CD8-positive, alpha-beta memory T cell (primary cell): ENCODE results near the gene CPT2. TPM values are rescaled to one million over a fixed set of nuclear protein-coding genes. Genes with fewer than 3 reads are reported as not detected.
A peak's percentile ranks its signal among the peaks of the same experiment; 100 is the strongest.
"Not testable (repeated sequence)": the region's sequence is repeated elsewhere in the genome, so short reads cannot be mapped to it uniquely, and the experiment has no call there.

ENCODE experiments used
- CTCF ChIA-PET: fragments of 350-600 bp; sonication (Branson Sonifier 250); formaldehyde crosslinking; loops from one replicate; lab custom pipeline; 2021; ENCODE audit warnings: antibody characterized with exemption; lab: Charles Lee
- POLR2A ChIA-PET: fragments of 350-600 bp; sonication (Branson Sonifier 250); formaldehyde crosslinking; loops from one replicate; lab custom pipeline; 2021; ENCODE audit warnings: antibody characterized with exemption; lab: Charles Lee
- DNase-seq, 5 donors: peaks; one replicate each; pipeline versions ENCODE4 v3.0.0 to v3.0.0-alpha.2; 2020 to 2022; ENCODE audit warnings: mixed read lengths in 1 of 5
- H3K27ac ChIP-seq: one replicate; pipeline ENCODE4 v1.7.0; 2013; ENCODE audit warnings: low read depth, mild to moderate bottlenecking, low read length, moderate library complexity
- H3K27me3 ChIP-seq: 2 replicates; pipeline ENCODE4 v1.7.0; 2013; ENCODE audit warnings: low read length, mild to moderate bottlenecking; ENCODE audit not compliant: insufficient read depth, poor library complexity, severe bottlenecking
- H3K36me3 ChIP-seq: 2 replicates; pipeline ENCODE4 v1.7.0; 2013; ENCODE audit warnings: mild to moderate bottlenecking, low read length, moderate library complexity; ENCODE audit not compliant: insufficient read depth
- H3K4me1 ChIP-seq: 2 replicates; pipeline ENCODE4 v1.7.0; 2013; ENCODE audit warnings: mild to moderate bottlenecking, low read length, moderate library complexity; ENCODE audit not compliant: insufficient read depth
- H3K4me3 ChIP-seq: 2 replicates; pipeline ENCODE4 v1.7.0; 2013; ENCODE audit warnings: mild to moderate bottlenecking, low read length
- H3K9me3 ChIP-seq: 2 replicates; pipeline ENCODE4 v1.7.0; 2013; ENCODE audit warnings: mild to moderate bottlenecking, low read length
- H3K27ac Mint-ChIP-seq, 8 donors: one replicate each; pipeline ENCODE4 v1.8.0; 2020 to 2021; ENCODE audit warnings: mixed read lengths in 8 of 8, mild to moderate bottlenecking in 6 of 8, inconsistent platforms in 3 of 8, moderate library complexity in 3 of 8
- H3K27me3 Mint-ChIP-seq, 2 donors: one replicate each; pipeline ENCODE4 v1.8.0; 2020 to 2021; ENCODE audit warnings: mixed read lengths in 2 of 2, mild to moderate bottlenecking in 1 of 2, moderate library complexity in 1 of 2
- H3K36me3 Mint-ChIP-seq, 3 donors: one replicate each; pipeline ENCODE4 v1.8.0; 2020 to 2021; ENCODE audit warnings: mixed read lengths in 3 of 3, inconsistent platforms in 1 of 3, mild to moderate bottlenecking in 1 of 3
- H3K4me1 Mint-ChIP-seq, 3 donors: one replicate each; pipeline ENCODE4 v1.8.0; 2020 to 2021; ENCODE audit warnings: mixed read lengths in 3 of 3, inconsistent platforms in 1 of 3, mild to moderate bottlenecking in 1 of 3
- H3K4me3 Mint-ChIP-seq, 7 donors: one replicate each; pipeline ENCODE4 v1.8.0; 2020 to 2021; ENCODE audit warnings: mixed read lengths in 7 of 7, mild to moderate bottlenecking in 6 of 7, moderate library complexity in 4 of 7, inconsistent platforms in 2 of 7
- H3K9me3 Mint-ChIP-seq, 5 donors: one replicate each; pipeline ENCODE4 v1.8.0; 2020 to 2022; ENCODE audit warnings: mixed read lengths in 5 of 5, mild to moderate bottlenecking in 3 of 5, moderate library complexity in 2 of 5, inconsistent platforms in 1 of 5
- polyA plus RNA-seq: library from polyadenylated mRNA; unstranded; fragments of 300-500 nt; fragmentation: Illumina TruSeq; gene quantifications from one replicate; pipeline ENCODE4 v1.2.3, GENCODE V29; 2021
- total RNA-seq, 2 experiments: library from RNA; stranded (reverse); gene quantifications; one replicate each; pipeline ENCODE4 v1.2.3, GENCODE V29; 2021

The CPT2 gene
- total and polyA plus RNA-seq, 3 experiments from 2014 or later: 19.4 to 21.4 (median 20.5) TPM

DNA sequence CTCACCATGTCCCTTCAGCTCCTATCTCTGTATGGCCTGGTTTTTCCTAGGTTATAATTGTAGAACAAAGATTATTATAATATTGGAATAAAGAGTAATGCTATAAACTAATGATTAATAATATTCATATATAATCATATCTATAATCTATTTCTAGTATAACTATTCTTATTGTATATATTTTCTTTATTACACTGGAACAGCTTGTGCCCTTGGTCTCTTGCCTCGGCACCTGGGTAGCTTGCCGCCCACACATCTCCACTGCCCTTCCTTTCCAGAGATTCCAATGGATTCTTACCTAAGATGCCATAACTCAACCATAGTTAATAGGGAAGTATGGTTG is 10.7 kb upstream of the CPT2 start:
- H3K4me1 ChIP-seq, H3K9me3 Mint-ChIP-seq, H3K9me3 ChIP-seq, H3K4me3 ChIP-seq, DNase-seq, H3K27me3 ChIP-seq, H3K27ac ChIP-seq, H3K36me3 ChIP-seq, H3K36me3 Mint-ChIP-seq, H3K4me3 Mint-ChIP-seq, H3K4me1 Mint-ChIP-seq: not testable (repeated sequence)
- CTCF ChIA-PET: interaction anchor here (1.6 to 4.4 kb wide), 2 partner anchors 9 to 16 kb away, joined by 3 to 18 read pairs; partner anchors contain the start of gene CPT2
- POLR2A ChIA-PET: interaction anchor here (0.6 kb wide), 1 partner anchor 845 kb away, joined by 4 read pairs; no protein-coding TSS in a partner anchor
- peak overlapping the region in 1 of 8 donors; percentile 44 for H3K27ac Mint-ChIP-seq
- H3K27me3 Mint-ChIP-seq: peaks cover 0 to 23% of the 10 kb centered on the region in 2 donors

DNA sequence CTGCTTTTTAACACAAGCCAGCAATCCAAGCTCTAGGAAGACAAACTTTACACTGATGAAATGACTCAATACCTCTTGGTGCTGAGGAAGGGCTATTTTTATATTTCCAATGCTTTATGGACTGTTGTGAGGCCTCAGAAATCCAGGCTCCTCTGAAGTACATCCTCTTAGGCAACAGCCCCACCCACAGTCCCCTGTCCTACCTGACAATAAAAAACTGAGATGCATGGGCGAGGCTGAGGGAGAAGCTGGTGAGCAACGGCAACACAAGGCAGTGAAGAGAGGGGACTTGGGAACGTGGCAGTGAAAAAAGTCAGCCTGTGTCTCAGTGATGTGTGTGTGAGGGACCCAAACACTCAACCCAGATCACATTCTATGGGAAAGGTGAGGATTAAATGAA is 10.1 kb upstream of the CPT2 start:
- no peaks in the 10 kb centered on the region for H3K36me3 Mint-ChIP-seq
- H3K27me3 Mint-ChIP-seq: peaks cover 0 to 20% of the 10 kb centered on the region in 2 donors
- H3K27ac ChIP-seq: no peak overlapping the region
- ChIA-PET CTCF (interaction anchor here (1.6 to 4.4 kb wide), 2 partner anchors 9 to 15 kb away, joined by 3 to 18 read pairs; partner anchors contain the start of gene CPT2), POLR2A (no interaction called here)
- no peaks in the 10 kb centered on the region for H3K36me3 ChIP-seq
- no peaks in the 10 kb centered on the region for H3K27me3 ChIP-seq
- no peak overlapping the region for H3K4me3 Mint-ChIP-seq
- no peaks in the 10 kb centered on the region for H3K9me3 Mint-ChIP-seq
- H3K27ac Mint-ChIP-seq: no peak overlapping the region
- no peak overlapping the region for H3K4me3 ChIP-seq
- DNase-seq: no peak
- H3K9me3 ChIP-seq: no peaks in the 10 kb centered on the region
- no peaks in the 10 kb centered on the region for H3K4me1 Mint-ChIP-seq
- no peaks in the 10 kb centered on the region for H3K4me1 ChIP-seq

DNA sequence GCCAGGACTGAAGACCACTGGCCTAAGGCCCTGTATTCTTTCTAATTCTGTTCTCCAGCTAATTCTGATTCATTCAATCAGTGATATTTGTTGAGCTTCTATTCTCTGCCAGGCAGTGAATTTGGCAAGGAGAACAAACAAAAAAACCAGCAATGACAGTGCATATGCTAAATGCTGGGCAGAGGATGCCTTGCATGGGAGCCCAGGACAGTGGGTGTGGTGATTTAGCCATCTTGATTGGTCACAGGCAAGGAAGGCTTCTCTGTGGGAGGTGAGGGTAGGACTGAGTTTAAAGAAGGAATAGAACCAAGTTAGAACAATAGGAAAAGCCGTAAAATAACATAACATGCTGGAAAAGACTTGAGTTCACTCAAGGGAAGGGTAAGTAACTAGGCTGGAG is 9.2 kb upstream of the CPT2 start:
- CTCF ChIA-PET: interaction anchor here (4.4 kb wide), 1 partner anchor 8 kb away, joined by 18 read pairs; the partner anchor contains the start of gene CPT2

DNA sequence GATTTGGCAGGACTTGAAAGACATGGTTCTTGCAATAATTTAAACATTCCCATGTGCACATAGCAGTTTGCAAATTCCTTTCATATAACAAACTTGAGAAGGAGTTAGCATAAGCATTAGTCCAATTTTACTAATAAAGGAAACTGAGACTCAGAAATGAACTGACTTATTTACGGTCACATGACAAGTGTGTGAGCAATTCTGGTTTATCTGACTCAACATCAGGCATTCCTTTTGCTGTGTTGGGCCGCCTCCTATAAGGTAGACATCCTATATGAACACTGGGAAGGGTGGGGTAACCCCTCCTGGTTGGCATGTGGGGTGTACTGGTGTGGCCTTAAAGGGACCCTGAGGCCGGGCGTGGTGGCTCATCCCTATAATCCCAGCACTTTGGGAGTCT is 8.5 kb upstream of the CPT2 start:
- Histone ChIP-seq H3K27ac (no peak overlapping the region), H3K36me3 (no peaks in the 10 kb centered on the region), H3K4me3 (no peak overlapping the region), H3K27me3 (no peaks in the 10 kb centered on the region), H3K9me3 (no peaks in the 10 kb centered on the region), H3K4me1 (no peaks in the 10 kb centered on the region)
- no peak overlapping the region for H3K27ac Mint-ChIP-seq
- no peak overlapping the region for H3K4me3 Mint-ChIP-seq
- no peak for DNase-seq
- H3K9me3 Mint-ChIP-seq: no peaks in the 10 kb centered on the region
- H3K36me3 Mint-ChIP-seq: no peaks in the 10 kb centered on the region
- no peaks in the 10 kb centered on the region for H3K4me1 Mint-ChIP-seq
- CTCF ChIA-PET: no interaction called here
- H3K27me3 Mint-ChIP-seq: peaks cover 0 to 20% of the 10 kb centered on the region in 2 donors
- POLR2A ChIA-PET: no interaction called here

More for the DNA sequence above, 9.2 kb upstream of the CPT2 start:
- POLR2A ChIA-PET: no interaction called here
- Histone ChIP-seq H3K9me3 (no peaks in the 10 kb centered on the region), H3K36me3 (no peaks in the 10 kb centered on the region), H3K4me1 (no peaks in the 10 kb centered on the region), H3K27me3 (no peaks in the 10 kb centered on the region), H3K27ac (no peak overlapping the region), H3K4me3 (no peak overlapping the region)
- Mint-ChIP-seq H3K4me1 (no peaks in the 10 kb centered on the region), H3K4me3 (no peak overlapping the region), H3K27me3 (peaks cover 0 to 20% of the 10 kb centered on the region in 2 donors), H3K27ac (peak overlapping the region in 1 of 8 donors; percentile 44), H3K36me3 (no peaks in the 10 kb centered on the region), H3K9me3 (no peaks in the 10 kb centered on the region)
- no peak for DNase-seq

DNA sequence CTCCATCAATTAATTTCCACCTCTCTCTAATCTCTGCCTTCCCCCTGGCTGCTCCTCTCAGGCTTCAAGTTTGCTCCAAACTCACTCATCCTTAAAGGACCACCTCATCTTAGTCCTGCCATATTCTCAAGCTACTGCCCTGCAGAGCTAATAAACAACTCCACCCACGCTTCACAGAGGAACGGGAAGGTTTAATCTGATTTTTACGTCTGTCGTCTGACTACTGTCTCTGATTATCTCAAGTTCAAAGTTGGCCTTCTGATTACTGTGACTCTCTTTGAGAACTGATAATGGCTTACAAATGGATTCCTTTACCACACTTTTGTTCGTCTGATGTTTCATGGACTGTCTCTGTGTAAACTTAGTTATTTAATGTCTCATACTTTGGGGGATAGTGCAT is 7.6 kb upstream of the CPT2 start:
- Mint-ChIP-seq H3K4me3 (no peak overlapping the region), H3K27ac (no peak overlapping the region), H3K4me1 (no peaks in the 10 kb centered on the region), H3K27me3 (peaks cover 0 to 20% of the 10 kb centered on the region in 2 donors), H3K9me3 (no peaks in the 10 kb centered on the region), H3K36me3 (no peaks in the 10 kb centered on the region)
- DNase-seq: no peak
- Histone ChIP-seq H3K36me3 (no peaks in the 10 kb centered on the region), H3K4me1 (no peaks in the 10 kb centered on the region), H3K9me3 (no peaks in the 10 kb centered on the region), H3K27me3 (no peaks in the 10 kb centered on the region), H3K27ac (no peak overlapping the region), H3K4me3 (no peak overlapping the region)
- CTCF ChIA-PET: no interaction called here
- POLR2A ChIA-PET: no interaction called here

DNA sequence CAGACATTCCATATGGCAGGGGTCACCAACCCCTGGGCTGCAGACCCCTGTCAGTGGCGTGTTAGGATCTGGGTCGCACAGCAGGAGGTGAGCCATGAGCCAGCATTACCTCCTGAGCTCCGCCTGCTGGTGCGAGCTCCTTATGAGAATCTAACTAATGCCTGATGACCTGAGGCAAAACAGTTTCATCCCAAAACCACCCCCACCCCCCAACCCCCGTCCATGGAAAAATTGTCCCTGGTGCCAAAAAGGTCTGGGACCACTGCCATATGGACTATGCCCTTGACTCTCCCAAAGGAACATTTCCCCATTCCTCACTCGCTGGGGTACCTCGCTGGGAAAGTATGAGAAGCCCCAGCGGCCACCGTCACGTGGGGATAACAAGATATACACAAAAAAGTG is 6.4 kb upstream of the CPT2 start:
- ChIA-PET CTCF (interaction anchor here (0.9 kb wide), 1 partner anchor 9 kb away, joined by 4 read pairs; no protein-coding TSS in a partner anchor), POLR2A (no interaction called here)
- H3K4me3 Mint-ChIP-seq: no peak overlapping the region
- Histone ChIP-seq H3K4me3 (no peak overlapping the region), H3K27ac (no peak overlapping the region), H3K27me3 (no peaks in the 10 kb centered on the region), H3K9me3 (no peaks in the 10 kb centered on the region), H3K36me3 (no peaks in the 10 kb centered on the region), H3K4me1 (no peaks in the 10 kb centered on the region)
- no peaks in the 10 kb centered on the region for H3K9me3 Mint-ChIP-seq
- no peak overlapping the region for H3K27ac Mint-ChIP-seq
- no peaks in the 10 kb centered on the region for H3K36me3 Mint-ChIP-seq
- no peak for DNase-seq
- peaks cover 0 to 20% of the 10 kb centered on the region in 2 donors for H3K27me3 Mint-ChIP-seq
- peaks cover 0 to 3% (median 0%) of the 10 kb centered on the region in 3 donors for H3K4me1 Mint-ChIP-seq

DNA sequence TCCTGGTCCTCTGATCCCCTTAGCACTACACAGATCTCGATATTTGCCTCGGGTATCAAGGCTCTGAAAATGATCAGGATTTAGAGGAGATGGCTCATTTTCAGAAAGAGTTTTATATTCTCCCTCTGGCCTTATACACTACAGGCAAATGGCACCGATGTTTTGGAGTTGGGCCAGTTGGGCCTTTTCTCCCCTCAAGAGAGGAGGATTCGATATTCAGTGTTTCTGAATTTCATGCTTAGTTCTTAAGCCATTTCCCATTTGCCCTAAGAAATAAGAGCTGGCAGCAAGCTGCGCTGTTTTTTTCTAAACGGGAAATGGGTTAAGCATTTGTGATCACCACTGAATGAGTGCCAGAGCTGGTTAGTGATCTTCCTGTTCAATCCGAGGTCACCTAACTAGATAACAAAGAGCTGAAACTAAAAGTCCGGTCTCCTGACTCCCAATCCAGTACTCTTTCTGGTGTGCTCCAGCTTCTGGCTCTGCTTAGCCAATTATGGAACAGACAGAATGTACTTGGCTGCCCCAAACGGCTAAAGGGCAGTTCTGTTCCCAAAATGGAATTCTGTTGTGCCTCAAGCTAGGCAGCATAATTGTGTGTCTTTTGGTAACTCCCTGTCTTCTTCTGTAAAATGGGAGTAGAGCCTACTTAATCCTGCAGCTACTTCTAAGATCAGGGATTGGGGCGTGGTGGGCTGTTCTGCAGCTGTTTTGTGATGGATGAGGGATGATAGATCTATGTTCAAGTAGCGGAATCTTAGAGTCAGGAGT is 1.2 kb upstream of the CPT2 start:
- H3K4me1 ChIP-seq: peaks cover 21% of the 10 kb centered on the region
- DNase-seq: no peak
- no peak overlapping the region for H3K27ac ChIP-seq
- Mint-ChIP-seq H3K36me3 (peaks cover 0 to 20% (median 7%) of the 10 kb centered on the region in 3 donors), H3K4me1 (peaks cover 26 to 42% (median 38%) of the 10 kb centered on the region in 3 donors), H3K27ac (peak overlapping the region in 7 of 8 donors; percentile 59 to 99 (median 95)), H3K27me3 (no peaks in the 10 kb centered on the region), H3K4me3 (peak overlapping the region in 5 of 7 donors; percentile 1 to 99 (median 94)), H3K9me3 (no peaks in the 10 kb centered on the region)
- ChIA-PET CTCF (interaction anchor here (1.3 to 2.8 kb wide), 3 partner anchors 10 to 25 kb away, joined by 5 to 18 read pairs (median 5); partner anchors contain the start of gene CZIB), POLR2A (no interaction called here)
- no peaks in the 10 kb centered on the region for H3K36me3 ChIP-seq
- no peak overlapping the region for H3K4me3 ChIP-seq
- H3K27me3 ChIP-seq: no peaks in the 10 kb centered on the region
- no peaks in the 10 kb centered on the region for H3K9me3 ChIP-seq

DNA sequence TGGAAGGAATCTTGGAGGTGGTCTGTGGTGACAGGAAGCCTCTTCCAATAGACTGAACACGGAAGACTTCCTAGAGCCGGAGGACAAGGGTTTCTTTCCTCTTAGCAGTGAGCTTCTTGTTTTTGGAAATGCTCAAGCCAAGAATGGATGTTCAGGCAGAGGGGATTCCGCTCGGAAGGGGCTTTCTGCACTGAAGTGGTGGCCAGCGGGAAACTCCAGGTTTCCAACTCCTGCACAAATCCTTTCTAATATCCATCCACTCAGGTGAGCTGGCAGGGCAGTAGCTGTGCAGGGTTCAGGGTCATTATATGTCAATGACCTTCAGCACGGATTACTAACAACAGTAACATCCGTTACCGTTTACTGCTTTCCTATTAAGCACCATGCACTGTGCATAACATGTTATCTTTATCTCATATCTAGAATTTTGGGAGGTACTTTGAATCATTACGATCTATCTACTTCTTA is 573 bp upstream of the CPT2 start:
- Mint-ChIP-seq H3K36me3 (peaks cover 2 to 26% (median 7%) of the 10 kb centered on the region in 3 donors), H3K4me3 (peak overlapping the region; percentile 92 to 99 (median 97)), H3K27me3 (no peaks in the 10 kb centered on the region), H3K27ac (peak overlapping the region; percentile 93 to 99 (median 98)), H3K9me3 (no peaks in the 10 kb centered on the region), H3K4me1 (peaks cover 29 to 48% (median 38%) of the 10 kb centered on the region in 3 donors)
- POLR2A ChIA-PET: no interaction called here
- H3K36me3 ChIP-seq: peaks cover 5% of the 10 kb centered on the region
- DNase-seq: no peak
- peaks cover 21% of the 10 kb centered on the region for H3K4me1 ChIP-seq
- no peaks in the 10 kb centered on the region for H3K27me3 ChIP-seq
- no peaks in the 10 kb centered on the region for H3K9me3 ChIP-seq
- CTCF ChIA-PET: interaction anchor here (1.3 to 2.8 kb wide), 3 partner anchors 11 to 24 kb away, joined by 5 to 18 read pairs (median 5); partner anchors contain the start of gene CZIB
- H3K27ac ChIP-seq: peak overlapping the region; percentile 96
- H3K4me3 ChIP-seq: peak overlapping the region; percentile 83
